ENCODE data around the gene GLI2. TPM values are rescaled to one million over a fixed set of nuclear protein-coding genes. Genes with fewer than 3 reads are reported as not detected.

The GLI2 gene
- polyA plus RNA-seq, 3 donors = not detected

DNA sequence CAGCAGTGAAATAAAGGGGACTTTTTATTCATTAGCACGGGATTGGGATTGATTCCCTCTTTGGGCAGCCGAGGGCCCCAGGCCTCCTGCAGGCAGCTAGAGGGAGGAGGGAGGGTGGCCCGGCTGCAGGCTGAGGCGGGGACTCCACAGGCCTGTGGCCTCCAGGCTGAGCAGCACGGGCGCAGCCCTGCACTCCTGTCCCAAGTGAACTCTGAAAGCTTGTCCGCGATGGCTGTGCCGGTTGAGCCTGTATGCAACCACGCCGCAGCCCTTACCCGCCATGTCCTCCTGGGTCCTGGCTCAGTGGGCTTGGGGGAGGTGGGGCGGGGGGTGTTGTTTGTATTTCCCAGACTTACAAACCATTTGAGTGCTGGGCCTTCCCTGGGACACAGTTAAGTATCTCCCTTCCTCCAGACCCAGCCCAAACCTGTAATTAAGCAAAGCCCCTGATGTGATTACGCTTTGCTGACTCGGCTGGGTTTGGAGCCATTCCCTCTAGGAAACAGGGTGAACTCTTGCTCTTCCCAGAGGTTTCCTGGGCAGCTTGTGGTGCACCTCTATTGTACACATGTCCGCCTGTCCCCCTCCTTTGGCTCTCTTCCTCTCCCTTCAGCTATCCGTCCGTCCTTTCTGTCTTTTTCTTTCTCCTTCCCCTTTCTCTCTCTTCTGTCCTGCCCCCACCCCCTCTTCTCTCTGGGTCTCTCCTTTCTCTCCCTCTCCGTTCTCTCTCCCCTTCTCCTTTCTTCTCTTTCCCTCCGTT lies 5.3 kb downstream of the GLI2 start:
- DNase-seq = no peak
- Mint-ChIP-seq H3K27ac (no peak overlapping the region), H3K27me3 (ENCODE audit: low read depth in 3 of 3) (peaks cover 76 to 85% (median 76%) of the 10 kb centered on the region in 3 donors), H3K4me3 (peak overlapping the region in 1 of 2 donors; percentile 81), H3K4me1 (peaks cover 2% of the 10 kb centered on the region), H3K36me3 (peaks cover 0 to 1% of the 10 kb centered on the region in 2 donors), H3K9me3 (peaks cover 0 to 11% (median 0%) of the 10 kb centered on the region in 7 donors)
- 41% methylated on average over 16 of the region's 20 CpGs for WGBS (ENCODE audit: insufficient coverage)
- TF ChIP-seq, protein P1, sequence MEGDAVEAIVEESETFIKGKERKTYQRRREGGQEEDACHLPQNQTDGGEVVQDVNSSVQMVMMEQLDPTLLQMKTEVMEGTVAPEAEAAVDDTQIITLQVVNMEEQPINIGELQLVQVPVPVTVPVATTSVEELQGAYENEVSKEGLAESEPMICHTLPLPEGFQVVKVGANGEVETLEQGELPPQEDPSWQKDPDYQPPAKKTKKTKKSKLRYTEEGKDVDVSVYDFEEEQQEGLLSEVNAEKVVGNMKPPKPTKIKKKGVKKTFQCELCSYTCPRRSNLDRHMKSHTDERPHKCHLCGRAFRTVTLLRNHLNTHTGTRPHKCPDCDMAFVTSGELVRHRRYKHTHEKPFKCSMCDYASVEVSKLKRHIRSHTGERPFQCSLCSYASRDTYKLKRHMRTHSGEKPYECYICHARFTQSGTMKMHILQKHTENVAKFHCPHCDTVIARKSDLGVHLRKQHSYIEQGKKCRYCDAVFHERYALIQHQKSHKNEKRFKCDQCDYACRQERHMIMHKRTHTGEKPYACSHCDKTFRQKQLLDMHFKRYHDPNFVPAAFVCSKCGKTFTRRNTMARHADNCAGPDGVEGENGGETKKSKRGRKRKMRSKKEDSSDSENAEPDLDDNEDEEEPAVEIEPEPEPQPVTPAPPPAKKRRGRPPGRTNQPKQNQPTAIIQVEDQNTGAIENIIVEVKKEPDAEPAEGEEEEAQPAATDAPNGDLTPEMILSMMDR (IDR thresholded peaks at IDR 0.05) = no peak
- Histone ChIP-seq H3K36me3 (replicated peaks in 1 of 2; ENCODE audit: control insufficient read depth in 1 of 2, insufficient read depth in 2 of 2, low read length in 2 of 2) (no peaks in the 10 kb centered on the region), H3K9ac (ENCODE audit: insufficient read depth, low read length, poor library complexity, severe bottlenecking) (no peak overlapping the region), H3K27ac (ENCODE audit: low read depth in 1 of 2, low read length in 2 of 2) (no peak overlapping the region), H3K79me2 (ENCODE audit: insufficient read depth, low read length) (no peaks in the 10 kb centered on the region), H3K27me3 (ENCODE audit: control insufficient read depth in 2 of 2, insufficient read depth in 2 of 2, low read length in 2 of 2) (peaks cover 75 to 80% of the 10 kb centered on the region in 2 donors), H4K20me1 (ENCODE audit: insufficient read depth, low read length) (no peaks in the 10 kb centered on the region), H3K9me3 (replicated peaks in 1 of 2; ENCODE audit: control insufficient read depth in 1 of 2, insufficient read depth in 1 of 2, low read length in 2 of 2) (peaks cover 0 to 16% of the 10 kb centered on the region in 2 donors), H3K4me2 (replicated peaks; ENCODE audit: extremely low read depth, low read length, poor library complexity, severe bottlenecking) (no peak overlapping the region), H2AFZ (ENCODE audit: insufficient read depth, low read depth, low read length, poor library complexity, severe bottlenecking) (no peak overlapping the region), H3K4me1 (ENCODE audit: control insufficient read depth in 1 of 2, insufficient read depth in 2 of 2, low read length in 2 of 2) (peaks cover 0 to 4% of the 10 kb centered on the region in 2 donors), H3K4me3 (replicated peaks in 1 of 3; ENCODE audit: low read depth in 2 of 3, low read length in 3 of 3) (no peak overlapping the region)
- intact Hi-C loops (cut with micrococcal nuclease) = no loop called here

DNA sequence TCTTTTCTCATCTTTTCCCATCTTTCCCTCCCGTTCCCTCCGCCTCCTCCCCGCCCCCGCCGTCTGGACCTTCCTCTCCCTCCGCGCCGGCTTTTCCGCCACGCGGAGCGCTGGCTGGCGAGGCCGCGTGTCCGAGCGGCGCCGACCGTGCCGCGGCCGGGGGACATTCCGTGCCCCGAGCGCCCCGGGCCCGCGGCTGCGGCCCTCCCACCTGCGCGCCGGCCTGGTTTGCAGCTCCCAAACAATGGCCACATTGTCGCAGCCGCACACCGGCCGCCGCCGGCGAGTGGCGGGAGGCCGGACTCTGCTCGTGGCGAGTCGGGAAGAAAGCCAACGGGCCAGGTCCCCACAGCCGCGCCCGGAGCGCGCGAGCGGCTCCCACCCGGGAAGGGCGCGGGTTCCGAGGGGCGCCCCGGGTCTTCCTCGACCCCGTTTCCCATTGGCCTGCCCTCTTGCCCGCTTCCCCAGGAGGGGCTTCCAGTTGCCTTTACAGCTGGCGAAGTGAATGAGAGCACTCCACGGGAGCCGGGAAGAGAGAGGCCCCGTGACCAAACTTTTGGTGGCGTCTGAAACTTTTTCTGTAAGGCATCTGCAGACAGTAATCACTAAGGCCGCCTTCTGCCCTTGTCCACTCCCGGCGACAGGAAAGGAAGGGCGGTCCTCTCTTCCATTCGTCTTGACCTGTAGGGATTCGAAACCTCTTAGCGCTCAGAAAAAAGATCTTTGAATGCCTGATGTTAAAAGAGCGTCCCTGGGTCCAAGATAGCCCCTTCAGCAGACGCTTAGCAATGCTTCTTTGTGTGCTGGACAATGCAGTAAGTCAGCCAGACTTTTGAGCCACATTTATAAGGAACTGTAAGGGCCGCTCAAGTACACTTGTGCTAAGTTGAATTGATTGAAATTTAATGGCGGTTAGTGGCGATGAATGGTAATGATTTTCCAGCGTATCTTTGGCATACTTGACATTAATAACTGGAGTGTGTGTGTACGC lies 6.2 kb downstream of the GLI2 start:
- Histone ChIP-seq H3K9ac (ENCODE audit: insufficient read depth, low read length, poor library complexity, severe bottlenecking) (no peak overlapping the region), H3K4me1 (ENCODE audit: control insufficient read depth in 1 of 2, insufficient read depth in 2 of 2, low read length in 2 of 2) (no peaks in the 10 kb centered on the region), H3K4me3 (replicated peaks in 1 of 3; ENCODE audit: low read depth in 2 of 3, low read length in 3 of 3) (no peak overlapping the region), H4K20me1 (ENCODE audit: insufficient read depth, low read length) (no peaks in the 10 kb centered on the region), H2AFZ (ENCODE audit: insufficient read depth, low read depth, low read length, poor library complexity, severe bottlenecking) (no peak overlapping the region), H3K9me3 (replicated peaks in 1 of 2; ENCODE audit: control insufficient read depth in 1 of 2, insufficient read depth in 1 of 2, low read length in 2 of 2) (peaks cover 0 to 16% of the 10 kb centered on the region in 2 donors), H3K27me3 (ENCODE audit: control insufficient read depth in 2 of 2, insufficient read depth in 2 of 2, low read length in 2 of 2) (peaks cover 66 to 72% of the 10 kb centered on the region in 2 donors), H3K79me2 (ENCODE audit: insufficient read depth, low read length) (no peaks in the 10 kb centered on the region), H3K4me2 (replicated peaks; ENCODE audit: extremely low read depth, low read length, poor library complexity, severe bottlenecking) (no peak overlapping the region), H3K36me3 (replicated peaks in 1 of 2; ENCODE audit: control insufficient read depth in 1 of 2, insufficient read depth in 2 of 2, low read length in 2 of 2) (no peaks in the 10 kb centered on the region), H3K27ac (ENCODE audit: low read depth in 1 of 2, low read length in 2 of 2) (no peak overlapping the region)
- Mint-ChIP-seq H3K27me3 (ENCODE audit: low read depth in 3 of 3) (peaks cover 73 to 78% (median 74%) of the 10 kb centered on the region in 3 donors), H3K36me3 (peaks cover 0 to 1% of the 10 kb centered on the region in 2 donors), H3K27ac (no peak overlapping the region), H3K4me3 (peak overlapping the region in 1 of 2 donors; percentile 81), H3K9me3 (peaks cover 0 to 8% (median 0%) of the 10 kb centered on the region in 7 donors), H3K4me1 (peaks cover under 1% of the 10 kb centered on the region)
- WGBS (ENCODE audit: insufficient coverage) = 7% methylated on average over 76 of the region's 81 CpGs
- DNase-seq = no peak
- TF ChIP-seq, protein P1 (IDR thresholded peaks at IDR 0.05) = no peak
- intact Hi-C loops (cut with micrococcal nuclease) = no loop called here

Data from CD14-positive monocyte (primary cell).